Hepatic stellate cell (primary cell): Measurements from ENCODE around the gene PRKD3.
A peak's percentile ranks its signal among the peaks of the same experiment; 100 is the strongest.
"Not testable (repeated sequence)": the region's sequence is repeated elsewhere in the genome, so short reads cannot be mapped to it uniquely, and the experiment has no call there.

Experiments used
- DNase-seq: peaks from one replicate; pipeline ENCODE4 v3.0.0; 2011; ENCODE audit warnings: low spot score

PRKD3 gene

GRCh38 chr2:37316181-37316580 lies 8.5 kb downstream of the PRKD3 start:
- no peak for DNase-seq

DNA sequence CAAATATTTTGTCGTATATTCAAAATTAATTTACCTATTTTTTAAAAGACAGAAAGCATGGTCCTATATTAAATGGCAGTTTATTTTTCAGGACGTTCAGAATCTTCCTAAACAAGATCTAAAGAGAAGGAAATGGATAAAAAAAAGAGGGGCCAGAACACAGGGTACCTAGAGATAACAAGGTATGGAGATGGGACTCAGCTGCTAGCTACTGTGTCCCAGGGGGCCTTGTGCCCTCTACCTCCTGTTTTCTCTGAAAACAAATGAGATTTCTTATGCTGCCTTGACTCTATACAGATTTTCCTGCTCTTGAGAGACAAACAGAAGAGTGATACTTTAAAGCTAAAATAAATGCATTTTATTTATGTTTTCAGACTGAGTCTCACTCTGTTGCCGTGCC lies 9.3 kb downstream of the PRKD3 start:
- DNase-seq = no peak

DNA sequence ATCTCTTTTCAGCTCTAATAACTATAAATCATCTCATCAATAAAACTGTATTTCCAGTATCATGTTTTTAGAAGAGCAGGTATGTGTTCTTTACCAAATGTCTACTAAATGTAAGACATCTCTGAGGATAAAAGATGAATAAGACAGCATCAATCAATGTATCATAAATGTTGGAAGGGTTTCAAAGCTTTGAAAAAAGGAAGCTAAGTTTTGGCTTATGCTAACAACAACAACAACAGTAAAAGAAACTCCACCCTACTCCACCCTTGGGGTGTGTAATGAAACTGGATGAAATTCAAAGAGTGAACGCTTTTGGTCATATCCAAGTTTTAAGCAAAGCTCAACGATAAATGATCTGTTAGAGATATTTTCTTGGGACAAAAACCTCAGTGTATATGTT lies 17.1 kb downstream of the PRKD3 start:
- DNase-seq = no peak

DNA sequence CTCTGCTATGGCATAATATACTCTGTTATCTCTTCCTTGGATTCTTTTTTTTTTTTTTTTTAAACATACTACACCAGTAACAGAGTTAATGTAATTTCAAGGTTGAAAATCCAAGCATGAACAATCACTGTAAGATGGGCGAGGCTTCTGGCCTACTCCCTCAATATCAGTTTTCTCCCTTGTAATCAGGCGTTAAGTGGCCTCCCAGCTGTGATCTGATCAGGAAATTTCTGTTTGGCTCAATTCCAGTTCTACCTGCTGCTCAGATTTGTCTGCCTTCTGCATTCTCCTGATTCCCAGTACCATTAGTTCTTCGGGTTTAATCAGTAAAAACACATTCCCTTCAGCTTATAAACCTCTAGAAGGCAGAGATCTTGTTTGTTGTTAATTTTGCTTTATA lies 18.6 kb downstream of the PRKD3 start:
- DNase-seq = no peak

GRCh38 chr2:37302701-37303252 lies 21.9 kb downstream of the PRKD3 start:
- no peak for DNase-seq

- no peak for DNase-seq
Observed at GRCh38 chr2:37301408-37301807, 23.2 kb downstream of the PRKD3 start.

GRCh38 chr2:37300578-37300977 lies 24.1 kb downstream of the PRKD3 start:
- DNase-seq = no peak

- no peak for DNase-seq
Observed at GRCh38 chr2:37300146-37300545, 24.5 kb downstream of the PRKD3 start.

GRCh38 chr2:37297632-37298031 lies 27.0 kb downstream of the PRKD3 start:
- no peak for DNase-seq

DNA sequence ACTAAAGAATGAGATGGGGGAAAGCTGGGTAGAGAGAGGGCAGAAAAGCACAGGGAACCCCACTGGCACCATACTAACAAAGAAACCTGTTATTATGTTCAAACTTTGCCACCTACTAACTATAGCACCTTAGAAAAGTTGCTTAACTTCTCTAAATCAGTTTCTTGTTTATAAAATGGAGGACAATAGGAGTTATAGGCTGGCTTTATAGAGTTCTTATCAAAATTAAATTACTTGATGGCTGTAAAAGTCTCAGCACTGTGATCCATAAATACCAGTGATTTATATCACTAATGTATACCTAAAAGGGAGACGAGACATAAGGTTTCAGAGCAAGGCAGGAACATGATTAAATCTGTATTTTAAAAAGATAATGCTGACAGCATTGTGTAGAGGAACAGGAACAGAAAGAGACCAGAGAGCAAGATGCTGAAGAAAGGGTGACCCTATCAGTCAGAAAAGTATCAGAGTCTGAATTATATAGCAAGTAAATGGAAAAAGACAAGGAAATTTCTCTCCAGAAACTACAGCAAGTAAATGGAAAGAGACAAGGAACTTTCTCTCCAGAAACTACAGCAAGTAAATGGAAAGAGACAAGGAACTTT lies 29.1 kb downstream of the PRKD3 start:
- DNase-seq = no peak

DNA sequence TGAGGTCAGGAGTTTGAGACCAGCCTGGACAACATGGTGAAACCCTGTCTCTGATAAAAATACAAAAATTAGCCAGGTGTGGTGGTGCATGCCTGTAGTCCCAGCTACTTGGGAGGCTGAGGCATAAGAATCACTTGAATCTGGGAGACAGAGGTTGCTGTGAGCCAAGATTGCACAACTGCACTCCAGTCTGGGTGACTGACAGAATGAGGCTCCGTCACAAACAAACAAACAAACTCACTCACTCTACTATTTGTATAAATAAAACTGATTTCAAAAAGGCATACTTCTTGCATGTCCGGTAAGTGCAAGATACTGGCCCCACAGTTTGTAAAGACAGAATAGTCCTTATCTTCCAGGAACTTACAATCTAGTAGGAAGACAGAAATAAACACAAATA lies 29.8 kb downstream of the PRKD3 start:
- DNase-seq = not testable (repeated sequence)

GRCh38 chr2:37291680-37292079 lies 33.0 kb downstream of the PRKD3 start:
- no peak for DNase-seq

DNA sequence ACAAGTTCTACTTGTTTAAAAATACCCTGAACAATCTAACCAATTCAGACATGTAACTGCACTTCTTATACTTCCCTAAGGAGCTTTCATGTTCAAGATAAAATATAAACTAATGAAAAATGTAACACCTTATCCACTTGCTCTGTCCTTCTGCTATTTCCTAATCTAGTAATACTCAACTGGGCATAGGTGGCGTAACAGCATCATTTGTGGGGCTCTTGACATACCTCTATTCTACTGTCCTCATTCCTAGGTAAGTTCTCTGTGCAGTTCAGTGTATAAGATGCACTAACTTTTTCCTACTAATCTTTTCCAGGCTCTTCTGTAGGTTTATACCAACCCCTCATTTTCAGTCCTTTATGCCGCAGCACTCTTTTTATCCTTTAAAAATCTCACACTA lies 36.7 kb downstream of the PRKD3 start:
- no peak for DNase-seq

- DNase-seq = no peak
Observed at GRCh38 chr2:37284381-37284780, 40.3 kb downstream of the PRKD3 start.

DNA sequence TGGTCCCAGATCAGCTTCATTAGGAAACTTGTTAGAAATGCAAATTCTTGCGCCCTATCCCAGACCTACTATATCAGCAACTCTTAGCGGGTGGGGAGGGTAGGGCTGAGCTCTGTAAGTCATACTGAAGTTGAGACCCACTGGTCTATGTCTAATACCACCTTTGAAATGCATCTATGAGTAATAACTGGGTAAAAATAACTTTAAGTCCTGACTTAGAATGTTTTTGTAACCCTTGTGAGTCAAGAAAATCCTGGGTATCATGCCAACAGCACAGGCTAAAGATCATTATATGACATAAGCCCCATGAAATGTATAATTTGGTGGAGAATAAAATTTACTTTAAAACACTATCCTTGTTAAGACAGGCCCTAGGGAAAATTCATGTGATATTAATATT lies 41.4 kb downstream of the PRKD3 start:
- peak; percentile 66 for DNase-seq

GRCh38 chr2:37282746-37283145 lies 41.9 kb downstream of the PRKD3 start:
- DNase-seq = peak; percentile 10

DNA sequence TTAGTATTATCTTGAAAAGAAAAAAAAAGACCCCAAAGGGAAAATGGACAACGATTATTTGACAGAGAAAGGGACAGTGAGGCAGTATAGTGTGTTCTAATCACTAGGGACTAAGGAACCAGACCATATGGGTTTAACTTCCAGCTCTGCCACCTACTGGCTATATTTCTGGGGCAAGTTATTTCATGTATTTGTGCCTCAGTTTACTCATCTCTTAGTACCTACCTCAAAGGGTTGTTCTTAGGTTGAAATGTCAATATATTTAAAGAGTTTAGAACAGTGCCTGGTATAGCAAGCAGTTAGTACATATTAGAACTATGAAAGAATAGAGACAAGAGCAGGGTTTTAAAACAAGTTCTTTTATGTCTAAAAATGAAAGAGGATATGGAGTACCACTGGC lies 42.7 kb downstream of the PRKD3 start:
- no peak for DNase-seq

GRCh38 chr2:37276291-37276690 lies 48.3 kb downstream of the PRKD3 start:
- DNase-seq = no peak
